H1 (cell line): ENCODE results near the gene STKLD1. TPM values are rescaled to one million over a fixed set of nuclear protein-coding genes. Genes with fewer than 3 reads are reported as not detected.
A peak's percentile ranks its signal among the peaks of the same experiment; 100 is the strongest.

Experiments
- BACH1 ChIP-seq: IDR thresholded peaks from 2 replicates; pipeline ENCODE4 v1.6.1; 2012; ENCODE audit warnings: low read length, improper control_type of control experiment
- KDM5A ChIP-seq: fragments of 200-600 bp; IDR thresholded peaks from 2 replicates; pipeline ENCODE4 v1.7.1; 2012; ENCODE audit warnings: mild to moderate bottlenecking, low read length, inconsistent platforms, mixed read lengths
- MAFK ChIP-seq: IDR thresholded peaks from 2 replicates; pipeline ENCODE4 v1.6.1; 2012; ENCODE audit warnings: low read depth, mild to moderate bottlenecking, improper control_type of control experiment, low read length
- PHF8 ChIP-seq: fragments of 200-600 bp; sonication (generic); conservative IDR thresholded peaks from 2 replicates; pipeline ENCODE4 v1.7.1; 2012; ENCODE audit warnings: low read depth, mild to moderate bottlenecking, inconsistent platforms, low read length, moderate library complexity
- RAD21 ChIP-seq, 2 experiments: IDR thresholded peaks in 1 of 2; conservative IDR thresholded peaks in 1 of 2; 2 replicates each; pipeline ENCODE4 v1.6.1; 2011; ENCODE audit warnings: low read depth in 2 of 2, low read length in 2 of 2, improper control_type of control experiment in 1 of 2, inconsistent platforms in 1 of 2, mild to moderate bottlenecking in 1 of 2, moderate library complexity in 1 of 2
- RXRA ChIP-seq: IDR thresholded peaks from 2 replicates; pipeline ENCODE4 v1.6.1; 2011; ENCODE audit warnings: low read depth, mild to moderate bottlenecking, low read length, moderate library complexity; ENCODE audit not compliant: insufficient read depth
- polyA plus RNA-seq, 7 experiments: library from polyadenylated mRNA; depleted of rRNA in 3 of 7; stranded (reverse) in 5 of 7; unstranded in 2 of 7; fragments of >200 nt in 5 of 7; fragments of 200-250 nt in 2 of 7; gene quantifications; 1 replicate in 5 of 7; 2 replicates in 1 of 7; 4 replicates in 1 of 7; pipeline versions ENCODE4 v1.2.1 to v1.2.3, GENCODE V29; 2011 to 2013; ENCODE audit warnings: missing spikeins in 2 of 7, mixed read lengths in 2 of 7
- total RNA-seq: library from RNA; stranded (reverse); fragmentation: NEBNext Ultra II Directional; extraction: Animal tissue kit (Norgen Biotek cat#: 25700); gene quantifications from 2 replicates; pipeline ENCODE4 v1.2.1, GENCODE V29; 2021
- TF ChIP-seq, protein P1 (sequence below): IDR thresholded peaks from 2 replicates; pipeline ENCODE4 v1.6.1; 2012; ENCODE audit warnings: low read length, inconsistent platforms

STKLD1 gene
- total and polyA plus RNA-seq, 2 of the 8 experiments (the other 6 are each of a cell fraction or from before 2014, with no cell fraction given), result 0.26 TPM; not detected in 1

- TF ChIP-seq, protein P1, sequence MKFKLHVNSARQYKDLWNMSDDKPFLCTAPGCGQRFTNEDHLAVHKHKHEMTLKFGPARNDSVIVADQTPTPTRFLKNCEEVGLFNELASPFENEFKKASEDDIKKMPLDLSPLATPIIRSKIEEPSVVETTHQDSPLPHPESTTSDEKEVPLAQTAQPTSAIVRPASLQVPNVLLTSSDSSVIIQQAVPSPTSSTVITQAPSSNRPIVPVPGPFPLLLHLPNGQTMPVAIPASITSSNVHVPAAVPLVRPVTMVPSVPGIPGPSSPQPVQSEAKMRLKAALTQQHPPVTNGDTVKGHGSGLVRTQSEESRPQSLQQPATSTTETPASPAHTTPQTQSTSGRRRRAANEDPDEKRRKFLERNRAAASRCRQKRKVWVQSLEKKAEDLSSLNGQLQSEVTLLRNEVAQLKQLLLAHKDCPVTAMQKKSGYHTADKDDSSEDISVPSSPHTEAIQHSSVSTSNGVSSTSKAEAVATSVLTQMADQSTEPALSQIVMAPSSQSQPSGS, result no peak
- TF ChIP-seq KDM5A, result no peak
- TF ChIP-seq RXRA, result no peak
- TF ChIP-seq RAD21 (IDR thresholded peaks at IDR 0.05 in 1 of 2, conservative IDR thresholded peaks at IDR 0.05 in 1 of 2; ENCODE audit: low read depth in 2 of 2, low read length in 2 of 2), result peak; percentile 1 to 29; a peak in 2 of 4 replicates
- TF ChIP-seq BACH1, result peak; percentile 23; the same call in 1 of the 2 replicates
- 0 out of 2 replicates have a peak, but pooled peaks have one; percentile 7 for TF ChIP-seq PHF8
- TF ChIP-seq MAFK, result no peak
Measured at GRCh38 chr9:133429641-133430161, 53.5 kb downstream of the STKLD1 start (continued).
